Measurements from ENCODE around the gene PNPLA7.
"Not testable (repeated sequence)": the region's sequence is repeated elsewhere in the genome, so short reads cannot be mapped to it uniquely, and the experiment has no call there.

The PNPLA7 gene

GRCh38 chr9:137536594-137537131, 13.5 kb downstream of the PNPLA7 start:
- not testable (repeated sequence) for DNase-seq

GRCh38 chr9:137535120-137535428, 15.1 kb downstream of the PNPLA7 start:
- no peak for DNase-seq

- DNase-seq = peak; percentile 74
Measured at GRCh38 chr9:137534256-137535119, 15.7 kb downstream of the PNPLA7 start.

- DNase-seq = not testable (repeated sequence)
Measured at GRCh38 chr9:137532891-137533468, 17.2 kb downstream of the PNPLA7 start.

GRCh38 chr9:137531099-137531765, 19.0 kb downstream of the PNPLA7 start:
- no peak for DNase-seq

- no peak for DNase-seq
Measured at GRCh38 chr9:137530331-137530730, 19.9 kb downstream of the PNPLA7 start.

GRCh38 chr9:137524981-137525317, 25.3 kb downstream of the PNPLA7 start:
- DNase-seq = no peak

- DNase-seq = no peak
Measured at GRCh38 chr9:137524161-137524980, 25.8 kb downstream of the PNPLA7 start.

- no peak for DNase-seq
Measured at GRCh38 chr9:137522746-137523455, 27.3 kb downstream of the PNPLA7 start.

- DNase-seq = no peak
Measured at GRCh38 chr9:137521405-137521985, 28.7 kb downstream of the PNPLA7 start.

GRCh38 chr9:137520614-137521404, 29.4 kb downstream of the PNPLA7 start:
- no peak for DNase-seq

- no peak for DNase-seq
Measured at GRCh38 chr9:137519553-137519952, 30.6 kb downstream of the PNPLA7 start.

GRCh38 chr9:137518661-137519459, 31.3 kb downstream of the PNPLA7 start:
- DNase-seq = not testable (repeated sequence)

GRCh38 chr9:137516144-137516917, 33.9 kb downstream of the PNPLA7 start:
- no peak for DNase-seq

- no peak for DNase-seq
Measured at GRCh38 chr9:137515338-137515724, 34.9 kb downstream of the PNPLA7 start.

GRCh38 chr9:137514691-137515337, 35.4 kb downstream of the PNPLA7 start:
- no peak for DNase-seq

GRCh38 chr9:137513801-137514570, 36.2 kb downstream of the PNPLA7 start:
- not testable (repeated sequence) for DNase-seq

- DNase-seq = not testable (repeated sequence)
Measured at GRCh38 chr9:137513136-137513535, 37.1 kb downstream of the PNPLA7 start.
